ENCODE results near the gene STX16.

STX16 gene

DNA sequence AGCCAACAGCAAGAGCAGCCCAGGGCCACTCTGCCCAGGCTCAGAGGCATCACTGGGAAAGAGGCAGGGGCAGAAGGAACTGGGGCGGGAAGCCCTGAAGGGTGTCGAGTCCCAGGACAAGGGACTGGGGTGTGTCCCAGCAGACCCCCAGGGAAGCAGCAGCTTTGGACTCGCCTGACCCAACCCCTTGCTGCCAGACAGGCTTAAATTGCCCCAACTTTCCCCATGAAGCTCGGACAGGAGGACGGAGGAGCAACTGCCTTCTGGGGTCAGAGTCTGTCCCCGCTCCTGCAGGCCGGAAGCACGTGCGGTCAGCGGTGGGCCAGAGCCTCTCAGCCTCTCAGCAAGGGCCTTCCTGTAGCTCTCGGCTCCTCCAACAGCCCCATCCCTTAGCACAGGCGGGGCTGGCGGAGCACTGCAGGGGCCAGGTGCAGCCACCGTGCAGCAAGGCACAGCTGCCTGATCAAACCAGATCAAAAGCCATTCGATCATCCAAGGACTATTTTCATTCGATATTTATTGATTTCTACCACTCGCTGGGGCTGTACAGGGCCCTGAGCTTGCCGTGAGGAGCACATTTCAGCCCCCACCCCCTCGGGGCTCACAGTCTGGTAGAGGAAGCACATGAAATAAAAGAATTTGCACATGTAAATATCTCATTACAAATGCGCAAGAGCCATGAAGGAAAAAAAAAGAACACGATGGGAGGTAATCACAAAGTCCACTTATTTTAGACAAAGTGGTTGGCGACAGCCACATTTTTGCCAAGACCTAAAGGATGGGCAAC, 31.8 kb upstream of the STX16 start:
- DNase-seq = no peak

DNA sequence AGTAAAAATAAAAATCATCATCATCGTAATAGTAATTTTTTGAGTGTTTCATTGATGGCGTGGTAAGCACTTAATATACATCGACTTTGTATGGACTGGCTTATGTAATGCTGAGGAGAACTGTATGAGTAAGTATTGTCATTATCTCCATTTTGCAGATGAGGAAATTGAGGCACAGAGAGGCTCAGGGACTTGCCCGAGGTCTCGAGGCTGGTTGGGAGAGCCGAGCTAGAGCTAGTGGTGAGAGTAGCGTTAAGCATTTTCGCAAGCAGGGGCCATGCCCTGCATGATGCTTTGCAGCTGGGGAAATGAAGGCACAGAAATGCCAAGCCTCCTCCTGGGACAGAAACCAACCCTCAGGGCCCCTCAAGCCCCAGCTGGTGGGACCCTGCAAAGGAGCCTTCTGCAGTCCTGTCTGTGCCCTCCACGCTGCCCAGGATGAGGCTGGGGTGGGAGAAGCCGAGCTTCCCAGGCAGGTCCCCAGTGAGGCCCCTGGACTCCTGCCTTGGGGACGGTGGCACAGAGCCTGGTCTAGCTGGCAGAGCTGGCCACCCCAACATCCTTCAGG, 31.1 kb upstream of the STX16 start:
- DNase-seq = no peak

DNA sequence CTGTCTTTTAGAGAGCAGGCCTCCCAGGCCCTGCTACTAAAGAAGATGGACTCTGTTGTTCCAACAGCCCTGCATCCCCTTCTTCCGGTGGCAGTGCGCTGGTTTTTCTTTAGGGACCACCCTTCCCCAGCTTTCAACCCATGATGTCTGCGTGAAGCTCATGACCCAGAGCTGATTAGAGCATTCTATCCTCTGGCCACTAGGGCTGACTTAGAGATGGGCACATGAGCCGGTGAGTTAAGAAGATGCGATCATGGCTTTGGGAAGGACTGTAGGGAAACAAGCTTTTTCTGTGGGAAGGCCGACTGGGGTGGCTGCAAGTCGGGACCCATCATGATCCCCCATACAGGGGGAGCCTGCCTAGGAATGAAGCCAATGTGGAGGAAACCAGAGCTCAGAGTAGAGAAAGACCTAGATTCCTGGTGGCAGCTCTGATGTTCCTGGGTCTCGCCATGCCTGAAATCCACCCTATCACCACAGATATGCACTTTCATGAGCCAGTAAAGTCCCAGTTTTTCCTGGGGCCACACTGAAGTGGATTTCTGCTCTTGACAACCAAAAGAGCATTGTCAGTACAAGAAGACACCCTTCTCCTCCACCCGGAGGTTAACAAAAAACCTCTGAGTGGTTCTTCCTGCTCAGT, 29.1 kb upstream of the STX16 start:
- DNase-seq = no peak

DNA sequence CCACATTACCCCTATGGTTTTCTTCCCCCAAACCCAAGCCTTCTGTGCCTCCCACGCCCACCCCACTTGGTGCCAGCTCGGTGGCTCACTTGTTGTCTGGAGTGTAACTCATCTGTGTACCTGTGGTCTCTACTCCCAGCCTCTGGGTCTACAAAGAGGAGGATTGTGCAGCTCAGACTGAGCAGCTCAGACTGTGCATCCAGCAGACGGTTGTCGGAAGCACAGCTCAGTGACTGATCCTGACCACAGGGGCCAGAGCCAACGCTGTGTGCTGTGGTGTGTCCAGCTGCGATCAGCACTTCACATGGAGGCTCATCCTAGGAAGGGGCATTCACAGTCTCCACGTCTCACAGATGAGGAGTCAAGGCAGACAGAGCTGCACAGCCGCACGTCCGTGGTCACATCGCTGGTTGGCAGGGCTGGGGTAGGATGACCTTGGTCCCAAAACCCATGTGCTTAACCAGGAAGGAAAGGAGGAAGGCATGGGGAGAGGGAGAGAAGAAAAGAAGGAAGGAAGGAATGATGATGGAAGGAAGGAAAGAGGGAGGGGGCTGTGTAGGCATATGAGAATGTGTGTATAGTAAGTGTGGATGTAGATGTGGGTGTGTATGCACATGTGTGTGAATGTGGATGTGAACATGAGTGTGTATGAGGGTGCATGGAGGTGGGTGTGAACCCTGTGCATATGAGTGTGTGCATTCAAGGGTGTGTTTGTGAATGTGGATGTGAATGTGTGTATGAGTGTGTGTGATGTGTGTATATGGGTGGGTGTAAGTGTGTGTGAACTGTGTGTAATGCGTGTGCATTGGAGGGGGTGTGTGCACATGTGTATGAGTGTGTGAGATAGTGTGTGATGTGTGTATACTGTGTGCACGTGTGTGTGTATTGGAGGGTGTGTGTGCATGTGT, 28.2 kb upstream of the STX16 start:
- DNase-seq = no peak

DNA sequence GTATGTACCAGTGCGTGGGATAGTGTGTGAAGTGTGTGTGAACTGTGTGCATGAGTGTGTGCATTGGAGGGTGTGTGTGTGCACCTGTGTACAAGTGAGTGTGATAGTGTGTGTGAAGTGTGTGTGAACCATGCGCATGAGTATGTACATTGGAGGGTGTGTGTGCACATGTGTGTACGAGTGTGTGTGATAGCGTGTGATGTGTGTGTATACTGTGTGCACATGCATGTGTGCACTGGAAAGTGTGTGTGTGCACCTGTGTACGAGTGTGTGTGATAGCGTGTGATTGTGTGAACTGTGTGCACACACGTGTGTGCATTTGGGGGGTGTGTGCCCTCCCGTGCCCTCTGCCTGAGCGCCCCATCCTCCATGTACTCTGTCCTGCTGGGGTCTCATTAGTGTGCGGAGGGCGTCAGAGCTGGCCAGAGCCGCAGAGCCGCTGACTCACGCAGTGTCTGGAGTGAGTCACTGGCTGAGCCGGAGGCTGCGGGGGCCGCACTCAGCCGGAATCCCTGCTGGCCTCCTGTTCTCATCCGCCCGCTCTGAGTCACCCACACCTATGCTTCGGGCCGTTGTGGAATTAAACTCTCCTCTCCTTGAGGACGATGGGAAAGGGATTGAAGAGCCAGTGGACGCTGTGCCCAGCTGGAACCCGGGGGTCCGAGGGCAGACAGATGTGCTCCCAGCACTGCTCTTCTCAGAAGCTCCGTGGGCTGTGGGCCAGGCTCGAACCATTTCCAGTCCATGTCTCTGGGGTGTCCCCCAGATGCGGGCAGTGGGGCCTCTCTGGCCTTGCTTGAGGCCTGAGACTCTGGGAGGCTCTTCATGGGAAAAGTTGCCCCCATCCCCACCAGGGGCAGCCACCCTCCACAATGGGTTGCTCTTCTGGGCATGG, 27.3 kb upstream of the STX16 start:
- DNase-seq = no peak

DNA sequence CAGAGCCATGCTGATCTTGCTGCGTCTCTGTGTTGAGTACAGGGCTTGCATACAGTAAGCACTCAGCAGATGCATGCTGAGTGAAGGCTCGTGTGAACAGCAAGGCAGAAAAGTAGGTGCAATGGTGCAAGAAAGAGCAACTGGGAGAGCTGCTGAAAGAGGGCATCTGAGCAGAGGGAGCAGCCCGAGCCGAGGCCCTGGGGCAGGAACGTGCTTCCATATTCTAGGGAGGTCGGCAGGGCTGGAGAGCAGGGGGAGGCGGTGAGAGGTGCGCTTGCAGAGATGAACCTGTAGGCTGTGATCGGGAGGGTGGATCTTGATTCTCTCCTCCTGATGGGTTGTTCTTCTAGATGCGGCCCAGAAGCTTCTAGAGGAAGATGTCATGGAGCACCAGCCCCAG, 26.4 kb upstream of the STX16 start:
- no peak for DNase-seq

DNA sequence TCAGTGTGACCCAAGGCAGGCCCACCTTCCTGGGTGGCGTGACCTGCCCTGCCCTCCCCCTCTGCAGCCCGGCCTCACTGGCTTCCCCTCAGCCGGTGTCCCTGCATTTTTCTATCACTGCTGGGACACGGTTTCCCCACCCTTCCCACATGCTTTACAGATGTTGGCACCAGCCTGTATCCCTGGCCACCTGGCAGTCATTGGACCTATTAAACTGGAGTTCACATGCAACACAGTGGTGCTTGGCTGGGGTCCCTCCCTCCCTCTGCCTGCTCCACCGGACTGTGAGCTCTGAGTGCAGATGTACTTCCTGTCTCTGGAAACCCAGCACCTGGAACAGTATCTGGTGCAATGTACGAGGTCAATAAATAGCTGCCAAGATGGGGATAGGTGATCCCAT, 25.5 kb upstream of the STX16 start:
- no peak for DNase-seq

DNA sequence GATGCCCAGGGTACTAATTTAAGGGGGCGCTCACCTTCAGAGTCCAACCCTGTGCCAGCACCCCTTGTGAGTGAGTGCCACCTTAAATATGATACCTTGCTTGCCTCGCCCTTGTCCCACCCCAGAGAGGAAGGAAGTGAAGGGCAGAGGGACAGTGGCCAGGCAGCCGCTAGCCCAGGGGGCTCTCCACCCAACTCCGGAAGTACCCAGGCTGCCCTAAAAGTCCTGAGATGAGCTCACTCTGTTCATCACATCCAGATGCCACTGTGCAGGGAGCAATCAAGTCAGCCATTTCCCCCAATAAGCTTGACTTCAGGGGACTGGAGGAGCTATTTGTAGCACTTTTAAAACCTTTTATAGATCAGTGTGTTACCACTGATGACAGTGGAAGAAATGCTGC, 25.0 kb upstream of the STX16 start:
- no peak for DNase-seq

DNA sequence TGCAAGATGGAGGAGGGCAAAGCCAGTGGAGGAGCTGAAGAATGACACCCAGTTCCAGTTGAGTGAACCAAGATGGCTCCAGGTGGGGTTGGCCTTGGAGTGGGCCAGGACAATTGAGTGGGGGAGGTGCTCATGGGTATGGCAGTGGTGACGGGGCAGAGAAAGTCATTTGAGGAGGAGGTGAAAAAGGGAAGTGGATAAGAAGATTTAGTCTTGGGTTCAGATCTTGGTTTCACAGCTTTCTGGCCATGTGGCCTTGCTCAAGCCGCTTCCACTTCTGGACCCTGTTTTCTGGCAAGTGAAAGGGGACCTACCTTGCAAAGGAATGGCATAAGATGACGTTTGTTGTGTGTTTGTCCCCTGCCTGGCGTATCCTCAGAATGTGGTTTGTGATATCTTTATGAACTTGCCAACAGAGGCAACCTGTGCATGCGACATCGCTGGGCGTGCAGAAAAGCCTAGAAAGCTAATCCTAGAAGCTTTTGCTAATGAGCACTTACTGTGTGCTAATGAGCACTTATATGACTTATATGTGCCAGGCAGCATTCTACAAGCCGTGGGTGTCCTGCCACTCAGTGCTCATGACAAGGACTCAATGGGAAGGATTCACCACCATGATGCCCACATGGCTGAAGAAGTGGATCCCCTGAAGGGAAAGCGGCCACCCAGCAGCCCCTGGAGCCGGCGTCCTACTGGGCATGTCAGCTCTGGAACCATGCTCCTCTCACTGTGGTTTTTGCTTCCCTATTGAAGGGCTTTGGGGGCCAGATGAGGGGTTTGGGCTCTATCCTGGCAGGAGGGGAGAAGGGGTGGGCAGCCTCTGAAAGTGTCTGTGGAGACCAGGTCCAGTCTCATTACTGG, 23.6 kb upstream of the STX16 start:
- DNase-seq = no peak

DNA sequence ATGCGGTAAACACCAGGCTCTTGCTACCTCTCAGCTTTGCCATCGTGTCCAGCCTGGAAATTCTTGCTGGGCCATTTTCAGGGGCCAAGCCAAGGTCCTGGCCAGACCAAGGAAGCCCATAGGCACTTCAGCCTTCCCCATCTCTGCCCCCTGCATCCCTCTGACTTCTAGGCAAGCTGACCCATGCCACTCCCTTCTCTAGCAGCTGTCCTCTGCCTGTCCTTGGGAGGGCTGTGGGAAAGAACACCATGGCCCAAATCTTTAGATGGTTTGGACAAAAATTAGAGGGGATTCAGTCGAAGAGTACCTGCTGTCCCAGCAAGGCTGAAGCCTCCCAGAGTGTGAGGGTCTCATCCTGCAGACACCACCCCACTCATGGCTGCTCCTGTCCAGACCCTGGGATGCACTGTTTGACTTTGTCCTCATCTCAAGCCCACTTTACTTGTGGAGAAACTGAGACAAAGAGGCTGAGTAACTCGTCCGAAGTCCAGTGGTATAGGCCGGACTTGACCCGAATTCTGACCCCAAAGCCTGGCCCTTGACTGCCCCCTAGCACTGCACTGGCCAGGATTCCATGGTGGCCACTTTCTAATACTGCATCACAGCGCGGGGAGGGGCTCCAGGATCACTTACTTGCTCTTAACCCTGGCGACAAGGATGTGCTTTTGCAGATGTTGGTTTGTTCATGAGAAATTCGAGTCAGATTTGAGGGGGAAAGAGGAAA, 22.4 kb upstream of the STX16 start:
- DNase-seq = no peak

DNA sequence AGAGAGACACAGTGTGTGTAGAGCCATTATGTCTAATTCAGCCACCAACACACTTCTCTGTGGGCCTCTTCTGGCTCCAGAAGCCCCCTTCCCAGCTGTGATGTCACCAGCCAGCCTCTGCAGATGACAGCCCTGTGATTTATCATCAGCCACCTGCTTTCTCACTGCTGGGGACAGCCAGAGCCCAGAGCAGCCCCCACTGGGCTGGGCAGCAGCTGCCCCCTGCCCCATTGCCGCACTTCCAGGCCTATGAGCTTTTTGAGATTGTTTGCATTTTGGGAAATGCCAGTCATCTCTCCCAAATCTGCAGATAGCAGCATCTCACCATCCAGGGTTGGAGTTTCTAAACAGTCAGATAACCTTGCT, 21.9 kb upstream of the STX16 start:
- no peak for DNase-seq

DNA sequence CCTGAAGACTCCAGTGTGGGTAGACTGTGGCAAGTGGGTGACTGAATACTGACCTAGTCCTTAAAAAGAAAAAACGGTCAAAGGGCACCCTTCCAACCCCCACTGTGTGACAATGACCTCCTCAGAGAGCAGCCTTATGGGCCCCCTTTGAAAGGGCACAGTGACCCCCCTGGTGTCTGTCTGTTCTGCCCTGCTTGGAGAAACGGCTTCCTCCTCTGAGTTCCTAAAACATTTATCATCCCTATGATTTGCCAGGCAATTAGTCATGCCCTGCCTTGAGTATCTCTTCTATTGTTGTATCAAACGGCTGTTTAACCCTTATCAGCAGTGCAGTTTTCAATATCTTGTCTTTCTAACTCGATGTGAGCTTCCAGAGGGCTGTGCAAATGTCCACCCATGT, 21.0 kb upstream of the STX16 start:
- DNase-seq = no peak

DNA sequence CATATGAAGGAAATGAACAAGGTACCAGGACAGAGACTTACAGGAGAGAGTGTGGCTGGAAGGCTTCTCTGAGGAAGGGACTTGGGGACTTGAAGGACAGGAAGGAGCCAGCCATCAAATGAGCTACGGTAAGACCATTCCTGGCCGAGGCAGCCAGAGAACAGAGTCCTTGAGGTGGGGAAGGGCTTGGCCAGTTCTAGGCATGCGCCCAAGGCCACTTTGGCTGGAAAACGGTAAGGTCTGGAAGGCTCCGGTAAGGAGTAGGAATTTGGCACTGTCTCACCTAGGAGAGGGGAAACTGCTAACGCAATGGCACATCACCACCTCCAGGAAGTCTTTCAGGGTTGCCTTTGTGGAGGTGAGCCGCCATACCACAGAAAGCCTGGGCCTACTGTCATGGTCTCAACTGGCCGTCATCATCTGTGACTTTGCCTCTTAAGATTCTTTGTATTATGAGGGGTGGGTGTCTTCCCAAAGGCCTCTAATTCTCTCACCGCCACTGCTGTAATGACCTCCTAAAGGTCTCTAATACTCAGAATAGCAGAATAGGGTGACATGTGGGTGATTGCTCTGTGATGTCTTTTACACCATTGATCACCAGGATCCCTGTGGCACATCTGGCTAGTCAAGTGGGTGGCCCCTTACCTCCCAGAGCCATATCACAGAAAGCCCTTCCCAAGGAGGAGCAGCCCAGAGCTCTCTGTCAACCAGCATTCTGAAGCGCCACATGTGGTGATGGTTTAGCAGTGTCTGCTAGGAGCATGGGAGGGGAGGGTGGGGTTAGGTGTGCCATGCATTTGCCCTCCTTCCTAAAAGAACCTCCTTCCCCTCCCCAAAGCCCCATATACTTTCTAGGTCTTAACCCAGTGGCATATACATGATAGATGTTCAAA, 17.7 kb upstream of the STX16 start:
- no peak for DNase-seq

DNA sequence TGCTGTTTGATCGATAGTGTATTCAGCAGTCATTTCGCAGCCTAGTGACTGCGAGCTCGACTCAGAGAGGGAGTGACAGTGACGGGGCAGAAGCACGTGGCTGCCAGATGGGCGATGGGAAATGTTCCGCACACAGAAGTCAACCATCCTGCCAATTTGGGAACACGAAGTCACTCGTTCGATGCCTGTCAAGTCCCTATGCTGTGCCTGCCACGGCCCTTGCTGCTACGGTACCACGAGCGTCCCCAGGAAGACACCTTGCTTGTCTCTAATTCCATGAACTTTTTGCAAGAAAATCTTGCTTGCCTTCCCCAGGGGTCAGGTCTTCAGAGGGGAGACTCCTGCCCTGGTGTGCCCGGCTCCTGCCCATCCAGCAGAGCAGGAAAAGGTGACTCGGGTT, 17.0 kb upstream of the STX16 start:
- DNase-seq = no peak

DNA sequence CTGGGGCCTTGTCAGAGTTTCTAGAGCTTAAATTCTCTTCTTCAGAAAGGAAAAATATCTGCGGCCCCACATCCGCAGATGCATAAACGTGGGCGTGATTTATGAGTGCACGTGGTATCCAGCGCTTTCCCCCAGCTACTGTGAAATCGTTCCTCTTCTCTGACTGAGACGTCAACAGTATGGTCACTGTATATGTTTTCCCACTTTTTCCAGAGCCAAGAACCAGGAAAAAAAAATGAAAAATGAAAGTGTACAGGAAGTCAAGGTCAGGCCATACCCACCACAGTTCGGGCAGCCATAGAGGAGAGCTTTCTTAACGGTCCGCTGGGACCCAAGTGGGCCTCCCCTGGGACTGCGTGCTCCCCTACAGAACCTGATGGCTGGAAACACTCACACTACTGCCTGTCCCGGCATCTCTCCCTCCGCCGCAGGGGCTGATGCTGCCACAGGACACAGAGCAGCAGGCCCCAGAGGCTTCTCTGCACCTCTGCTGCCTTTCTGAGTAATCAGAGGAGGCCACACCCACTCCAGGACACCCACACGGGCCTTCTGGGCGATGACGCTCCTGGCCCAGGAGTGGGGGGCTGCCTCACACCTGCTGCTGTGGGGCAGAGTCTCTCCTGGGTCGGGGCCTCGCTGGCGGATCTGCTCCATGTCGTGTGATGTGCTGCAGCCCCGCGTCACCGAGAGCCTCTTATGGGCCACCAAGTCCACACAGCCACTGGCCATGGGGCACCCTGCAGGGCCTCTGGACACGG, 16.4 kb upstream of the STX16 start:
- peak; percentile 66 for DNase-seq

DNA sequence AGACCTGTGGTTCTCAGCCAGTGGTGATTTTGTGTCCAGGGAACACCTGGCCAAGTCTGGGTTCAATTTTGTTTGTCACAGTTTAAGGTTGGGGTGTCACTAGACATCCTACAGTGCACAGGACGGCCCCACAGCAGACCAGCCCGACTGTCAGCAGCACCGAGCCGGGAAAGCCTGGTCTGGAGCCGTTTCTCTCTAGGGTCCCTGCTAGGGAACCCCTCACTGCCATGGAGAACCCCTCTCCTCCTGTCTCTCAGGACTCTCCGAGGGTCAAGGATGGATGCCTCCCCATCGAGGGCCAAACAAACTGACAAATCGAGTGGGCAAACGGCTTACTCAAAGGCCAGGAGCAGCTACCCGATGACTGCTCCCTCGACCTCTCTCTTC, 15.8 kb upstream of the STX16 start:
- DNase-seq = no peak

DNA sequence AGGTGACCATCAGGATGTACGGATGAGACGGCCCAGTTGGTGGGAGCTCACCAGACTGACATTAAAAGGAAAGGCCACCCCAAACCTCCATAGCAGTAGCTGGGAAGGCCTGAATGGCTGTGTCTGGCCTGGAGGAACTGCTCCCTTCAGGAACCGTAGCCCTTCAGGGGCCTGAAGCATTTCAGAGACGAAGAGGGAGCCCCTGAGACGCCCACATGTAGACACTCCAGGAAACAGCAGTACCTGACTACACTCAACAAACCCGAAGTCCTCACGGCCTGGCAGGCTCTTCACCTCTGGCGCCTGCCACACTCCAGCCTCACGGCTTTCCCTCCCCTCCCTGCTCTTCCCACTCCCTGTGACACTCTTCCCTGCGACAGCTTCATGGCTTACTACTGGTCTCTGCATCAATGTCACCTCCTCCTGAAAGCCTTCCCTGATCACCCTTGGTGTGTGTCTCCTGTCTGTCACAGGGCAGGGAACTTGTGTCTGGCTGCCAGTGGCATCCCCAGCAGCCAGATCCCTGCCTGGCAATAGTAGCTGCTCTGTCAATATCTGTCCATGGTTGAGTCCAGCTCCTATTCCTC, 14.6 kb upstream of the STX16 start:
- no peak for DNase-seq

DNA sequence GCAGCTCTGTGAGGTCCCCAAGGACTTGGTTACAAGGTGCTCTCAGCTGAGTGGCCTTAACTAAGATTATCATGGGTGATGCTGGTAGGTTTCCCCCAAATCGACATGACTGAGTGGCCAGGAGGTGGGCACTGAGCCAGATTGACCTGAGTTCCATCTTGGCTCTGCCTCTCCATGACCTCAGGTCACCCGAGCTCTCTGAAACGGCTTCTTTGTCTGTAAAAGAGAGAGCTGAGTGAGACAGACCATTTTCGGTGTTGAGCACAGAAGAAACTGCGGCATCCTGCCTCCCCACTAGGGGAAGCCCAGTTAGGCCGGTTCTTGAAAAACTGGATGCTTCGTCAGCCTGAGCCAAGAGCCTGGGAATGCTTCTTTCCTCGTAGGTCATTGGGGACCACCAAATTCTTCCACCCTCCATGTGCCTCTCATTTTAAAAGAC, 14.1 kb upstream of the STX16 start:
- DNase-seq = no peak
